ENCODE data around the gene CYP2S1.

CYP2S1 gene

DNA sequence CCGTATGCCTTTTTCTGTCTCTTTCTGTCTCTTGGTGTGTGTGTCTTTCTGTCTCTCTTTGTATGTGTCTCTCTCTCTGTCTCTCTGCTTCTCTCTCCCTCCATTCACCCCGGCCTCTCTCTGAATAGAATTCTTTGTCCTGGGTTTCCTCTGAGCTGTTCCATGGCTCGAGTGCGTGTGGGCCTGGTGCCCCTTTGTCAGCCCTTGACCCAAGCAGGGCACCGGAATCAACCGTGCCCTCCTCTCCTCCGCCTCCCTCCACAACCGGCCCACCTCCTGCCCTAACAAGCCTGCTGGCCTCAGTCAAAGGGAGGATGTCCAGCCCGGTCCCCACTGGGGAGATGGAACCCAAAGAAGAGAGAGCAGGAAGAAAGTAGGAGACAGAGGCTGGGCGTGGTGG is 29.2 kb downstream of the CYP2S1 start:
- no peak for DNase-seq (ENCODE audit: low read depth in 1 of 2, low spot score in 1 of 2)
- Histone ChIP-seq H3K27me3 (ENCODE audit: insufficient read depth, poor library complexity, severe bottlenecking) (peaks cover 47% of the 10 kb centered on the region), H3K4me3 (replicated peaks; ENCODE audit: insufficient read depth, low read length) (no peak overlapping the region), H3K27ac (replicated peaks) (no peak overlapping the region)
- no peak for TF ChIP-seq SPI1 (IDR thresholded peaks at IDR 0.05; ENCODE audit: borderline replicate concordance, low read depth)
- TF ChIP-seq, protein P1, sequence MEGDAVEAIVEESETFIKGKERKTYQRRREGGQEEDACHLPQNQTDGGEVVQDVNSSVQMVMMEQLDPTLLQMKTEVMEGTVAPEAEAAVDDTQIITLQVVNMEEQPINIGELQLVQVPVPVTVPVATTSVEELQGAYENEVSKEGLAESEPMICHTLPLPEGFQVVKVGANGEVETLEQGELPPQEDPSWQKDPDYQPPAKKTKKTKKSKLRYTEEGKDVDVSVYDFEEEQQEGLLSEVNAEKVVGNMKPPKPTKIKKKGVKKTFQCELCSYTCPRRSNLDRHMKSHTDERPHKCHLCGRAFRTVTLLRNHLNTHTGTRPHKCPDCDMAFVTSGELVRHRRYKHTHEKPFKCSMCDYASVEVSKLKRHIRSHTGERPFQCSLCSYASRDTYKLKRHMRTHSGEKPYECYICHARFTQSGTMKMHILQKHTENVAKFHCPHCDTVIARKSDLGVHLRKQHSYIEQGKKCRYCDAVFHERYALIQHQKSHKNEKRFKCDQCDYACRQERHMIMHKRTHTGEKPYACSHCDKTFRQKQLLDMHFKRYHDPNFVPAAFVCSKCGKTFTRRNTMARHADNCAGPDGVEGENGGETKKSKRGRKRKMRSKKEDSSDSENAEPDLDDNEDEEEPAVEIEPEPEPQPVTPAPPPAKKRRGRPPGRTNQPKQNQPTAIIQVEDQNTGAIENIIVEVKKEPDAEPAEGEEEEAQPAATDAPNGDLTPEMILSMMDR (IDR thresholded peaks at IDR 0.05; ENCODE audit: insufficient read depth, low read length): no peak
- TF ChIP-seq GABPA (IDR thresholded peaks at IDR 0.05; ENCODE audit: low read depth): no peak
- TF ChIP-seq POLR2AphosphoS5 (IDR thresholded peaks at IDR 0.05; ENCODE audit: low read depth): no peak
- TF ChIP-seq, protein P2, sequence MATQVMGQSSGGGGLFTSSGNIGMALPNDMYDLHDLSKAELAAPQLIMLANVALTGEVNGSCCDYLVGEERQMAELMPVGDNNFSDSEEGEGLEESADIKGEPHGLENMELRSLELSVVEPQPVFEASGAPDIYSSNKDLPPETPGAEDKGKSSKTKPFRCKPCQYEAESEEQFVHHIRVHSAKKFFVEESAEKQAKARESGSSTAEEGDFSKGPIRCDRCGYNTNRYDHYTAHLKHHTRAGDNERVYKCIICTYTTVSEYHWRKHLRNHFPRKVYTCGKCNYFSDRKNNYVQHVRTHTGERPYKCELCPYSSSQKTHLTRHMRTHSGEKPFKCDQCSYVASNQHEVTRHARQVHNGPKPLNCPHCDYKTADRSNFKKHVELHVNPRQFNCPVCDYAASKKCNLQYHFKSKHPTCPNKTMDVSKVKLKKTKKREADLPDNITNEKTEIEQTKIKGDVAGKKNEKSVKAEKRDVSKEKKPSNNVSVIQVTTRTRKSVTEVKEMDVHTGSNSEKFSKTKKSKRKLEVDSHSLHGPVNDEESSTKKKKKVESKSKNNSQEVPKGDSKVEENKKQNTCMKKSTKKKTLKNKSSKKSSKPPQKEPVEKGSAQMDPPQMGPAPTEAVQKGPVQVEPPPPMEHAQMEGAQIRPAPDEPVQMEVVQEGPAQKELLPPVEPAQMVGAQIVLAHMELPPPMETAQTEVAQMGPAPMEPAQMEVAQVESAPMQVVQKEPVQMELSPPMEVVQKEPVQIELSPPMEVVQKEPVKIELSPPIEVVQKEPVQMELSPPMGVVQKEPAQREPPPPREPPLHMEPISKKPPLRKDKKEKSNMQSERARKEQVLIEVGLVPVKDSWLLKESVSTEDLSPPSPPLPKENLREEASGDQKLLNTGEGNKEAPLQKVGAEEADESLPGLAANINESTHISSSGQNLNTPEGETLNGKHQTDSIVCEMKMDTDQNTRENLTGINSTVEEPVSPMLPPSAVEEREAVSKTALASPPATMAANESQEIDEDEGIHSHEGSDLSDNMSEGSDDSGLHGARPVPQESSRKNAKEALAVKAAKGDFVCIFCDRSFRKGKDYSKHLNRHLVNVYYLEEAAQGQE (IDR thresholded peaks at IDR 0.05; ENCODE audit: insufficient replicate concordance, low read depth): no peak

DNA sequence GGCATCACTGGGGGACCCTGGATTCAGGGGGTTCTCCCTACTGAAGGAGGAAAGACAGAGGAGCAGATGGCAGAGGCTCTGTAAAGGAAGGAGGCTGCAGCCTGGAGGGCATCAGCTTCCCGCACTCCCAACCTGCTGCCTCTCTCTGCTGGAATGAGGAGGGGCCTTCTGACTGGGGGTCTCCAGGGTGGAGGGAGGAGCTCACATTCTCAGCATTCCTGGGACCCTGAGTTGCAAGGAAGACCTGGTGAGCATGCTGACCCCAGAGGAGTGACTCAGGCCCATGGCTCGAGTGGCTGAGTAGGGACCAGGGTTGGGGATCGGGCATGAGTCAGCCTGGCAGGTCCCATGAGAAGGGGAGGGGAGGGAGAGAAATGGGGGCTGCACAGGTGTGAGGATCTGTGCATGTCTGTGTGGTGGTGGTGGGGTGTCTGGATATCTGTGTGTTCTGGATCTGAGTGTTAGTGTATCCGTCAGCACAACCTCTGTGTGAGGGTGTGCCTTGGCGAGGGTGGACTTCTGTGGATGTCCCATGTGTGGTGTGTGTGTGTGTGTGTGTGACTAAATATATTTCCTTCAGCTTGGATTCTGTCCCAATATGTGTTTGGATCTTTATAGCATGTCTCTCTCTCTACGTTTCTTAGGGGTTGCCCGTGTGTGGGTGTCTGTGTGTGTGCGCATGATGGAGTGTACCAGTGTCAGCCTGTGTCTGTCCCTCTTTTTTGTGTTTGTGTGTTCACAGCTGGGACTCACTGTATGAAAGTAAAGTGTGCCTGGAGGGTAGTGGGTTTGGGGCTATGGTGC is 30.6 kb downstream of the CYP2S1 start:
- TF ChIP-seq SPI1 (IDR thresholded peaks at IDR 0.05; ENCODE audit: borderline replicate concordance, low read depth) (no peak), GABPA (IDR thresholded peaks at IDR 0.05; ENCODE audit: low read depth) (no peak), POLR2AphosphoS5 (IDR thresholded peaks at IDR 0.05; ENCODE audit: low read depth) (no peak)
- TF ChIP-seq, protein P2 (IDR thresholded peaks at IDR 0.05; ENCODE audit: insufficient replicate concordance, low read depth): no peak
- TF ChIP-seq, protein P1 (IDR thresholded peaks at IDR 0.05; ENCODE audit: insufficient read depth, low read length): no peak
- Histone ChIP-seq H3K27me3 (ENCODE audit: insufficient read depth, poor library complexity, severe bottlenecking) (peaks cover 52% of the 10 kb centered on the region), H3K4me3 (replicated peaks; ENCODE audit: insufficient read depth, low read length) (no peak overlapping the region), H3K27ac (replicated peaks) (no peak overlapping the region)
- DNase-seq (ENCODE audit: low read depth in 1 of 2, low spot score in 1 of 2): no peak

DNA sequence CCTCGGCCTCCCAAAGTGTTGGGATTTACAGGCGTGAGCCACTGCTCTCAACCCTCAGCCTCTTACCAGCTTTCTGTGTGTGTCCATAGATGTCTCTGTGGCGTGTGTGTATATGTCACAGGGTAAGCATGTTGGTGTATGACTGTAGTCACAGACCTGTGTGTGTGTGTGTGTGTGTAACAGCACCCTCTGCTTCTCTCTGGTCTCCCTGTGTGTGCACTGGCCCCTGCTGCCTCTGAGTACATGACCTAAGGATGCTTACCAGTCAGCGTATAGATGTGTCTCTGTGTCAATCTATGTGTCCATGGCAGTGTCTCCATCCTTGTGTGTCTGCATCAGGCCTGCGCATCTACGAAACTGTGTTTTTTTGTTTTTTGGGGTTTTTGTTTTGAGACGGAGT is 31.6 kb downstream of the CYP2S1 start:
- H3K4me3 ChIP-seq (replicated peaks; ENCODE audit: insufficient read depth, low read length): no peak overlapping the region
- H3K27me3 ChIP-seq (ENCODE audit: insufficient read depth, poor library complexity, severe bottlenecking): peaks cover 42% of the 10 kb centered on the region
- no peak for DNase-seq (ENCODE audit: low read depth in 1 of 2, low spot score in 1 of 2)
- H3K27ac ChIP-seq (replicated peaks): no peak overlapping the region
- TF ChIP-seq SPI1 (IDR thresholded peaks at IDR 0.05; ENCODE audit: borderline replicate concordance, low read depth) (no peak), POLR2AphosphoS5 (IDR thresholded peaks at IDR 0.05; ENCODE audit: low read depth) (no peak), GABPA (IDR thresholded peaks at IDR 0.05; ENCODE audit: low read depth) (no peak)
- TF ChIP-seq, protein P1 (IDR thresholded peaks at IDR 0.05; ENCODE audit: insufficient read depth, low read length): no peak
- TF ChIP-seq, protein P2 (IDR thresholded peaks at IDR 0.05; ENCODE audit: insufficient replicate concordance, low read depth): no peak
